HG02763 (cell line): ENCODE results near the gene SESN2.

Experiments used
- ATAC-seq: cut with Tn5 transposase; IDR thresholded peaks from one replicate; pipeline ENCODE4 v1.9.1; 2021; ENCODE audit warnings: mild to moderate bottlenecking, moderate library complexity; ENCODE audit not compliant: unreplicated experiment

The SESN2 gene

DNA sequence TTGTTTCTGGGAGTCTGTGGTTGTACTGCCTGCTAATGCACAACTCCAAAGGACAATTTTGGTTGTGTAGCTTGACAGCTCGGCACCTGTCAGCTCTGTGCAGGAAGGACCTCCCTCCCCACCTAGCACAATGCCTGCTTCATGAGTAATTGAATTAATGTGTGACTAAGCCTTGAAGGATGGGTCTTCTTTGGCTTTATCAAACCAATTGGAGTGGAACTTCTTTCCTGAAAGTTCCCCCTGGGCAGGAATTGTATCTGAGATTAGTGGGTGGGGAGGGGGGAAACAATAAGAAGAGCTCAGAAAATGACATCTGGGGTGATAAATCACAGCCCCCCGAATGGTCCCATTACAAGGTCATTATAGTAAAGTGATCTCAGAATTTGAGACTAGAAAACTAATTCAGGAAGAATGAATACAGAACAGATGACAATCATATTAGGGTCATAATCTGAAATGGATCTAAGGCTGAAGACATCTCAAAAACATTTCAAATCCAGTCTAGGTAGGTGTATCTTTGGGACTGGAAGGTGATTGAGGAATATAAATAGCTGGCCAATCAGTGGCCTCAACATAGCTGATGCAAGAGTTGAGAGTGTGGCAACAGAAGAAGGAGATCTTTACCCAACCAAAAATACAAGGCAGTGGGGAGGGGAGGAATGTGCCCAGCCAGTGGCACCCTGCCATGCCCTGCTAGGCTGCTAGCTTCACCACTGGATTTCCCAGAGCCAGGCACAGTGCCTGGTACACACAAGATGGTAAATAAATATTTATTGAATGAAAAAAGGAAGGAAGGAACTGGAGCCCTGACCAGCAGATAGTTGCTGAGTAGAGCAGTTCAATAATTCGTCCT lies 10.1 kb upstream of the SESN2 start:
- ATAC-seq = no peak

DNA sequence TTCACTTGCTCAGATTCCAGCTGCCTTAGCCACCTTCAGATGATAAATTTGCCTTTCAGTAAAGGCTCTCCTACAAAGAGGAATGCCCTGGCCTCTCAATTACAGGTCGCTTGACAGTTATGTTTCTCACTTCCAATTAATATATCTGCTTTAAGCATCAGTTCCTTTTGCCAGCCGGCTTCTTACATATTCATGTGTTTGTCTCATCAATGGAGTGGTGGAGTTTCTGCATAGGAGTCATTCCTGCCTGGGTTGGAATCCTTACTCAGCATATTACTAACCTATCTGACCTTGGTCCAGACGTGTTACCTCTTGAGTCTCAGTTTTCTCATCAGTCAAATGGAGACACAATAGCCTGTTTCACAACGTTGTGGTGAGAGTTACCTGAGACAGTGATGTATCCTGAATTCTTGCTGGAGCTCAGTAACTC lies 9.4 kb upstream of the SESN2 start:
- ATAC-seq = no peak

DNA sequence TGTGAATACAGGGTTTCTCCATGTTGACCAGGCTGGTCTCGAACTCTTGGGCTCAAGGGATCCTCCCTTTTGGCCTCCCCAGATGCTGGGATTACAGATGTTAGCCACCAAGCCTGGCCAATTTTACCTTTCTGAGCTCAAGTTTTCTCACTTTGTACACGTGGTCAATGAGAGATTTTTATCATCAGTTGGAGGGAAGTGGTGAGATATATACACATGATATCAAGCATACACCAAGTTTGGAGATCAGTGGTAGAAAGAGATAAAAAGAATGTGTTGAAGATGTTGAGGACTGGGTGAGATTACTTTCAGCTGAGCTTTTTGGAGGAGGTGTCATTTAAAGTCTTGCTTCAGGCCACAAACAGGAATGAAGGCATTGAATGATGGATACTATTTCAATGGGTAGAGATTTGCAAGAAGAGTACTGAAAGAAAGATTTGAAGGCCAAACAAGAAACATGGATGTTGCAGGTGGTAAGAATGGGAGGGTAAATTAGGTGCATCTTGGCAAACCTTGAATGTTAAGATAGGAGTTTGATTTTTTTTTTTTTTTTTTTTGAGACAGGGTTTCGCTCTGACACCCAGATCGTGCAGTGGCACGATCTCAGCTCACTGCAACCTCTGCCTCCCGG lies 3.0 kb upstream of the SESN2 start:
- ATAC-seq = no peak

DNA sequence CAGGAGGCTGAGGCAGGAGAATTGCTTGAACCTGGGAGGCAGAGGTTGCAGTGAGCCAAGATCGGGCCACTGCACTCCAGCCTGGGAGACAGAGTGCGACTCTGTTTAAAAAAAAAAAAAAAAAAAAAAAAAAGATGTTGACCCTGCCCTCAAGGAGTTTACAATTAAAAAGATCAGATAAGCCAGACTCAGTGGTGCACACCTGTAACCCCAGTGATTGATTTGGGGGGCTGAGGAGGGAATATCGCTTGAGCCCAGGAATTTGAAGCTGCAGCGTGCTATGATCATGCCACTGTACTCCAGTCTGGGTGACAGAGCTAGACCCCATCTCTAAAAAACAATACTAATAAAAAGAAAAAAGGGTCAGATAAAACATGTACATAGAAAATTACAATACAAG lies 1.6 kb upstream of the SESN2 start:
- no peak for ATAC-seq

DNA sequence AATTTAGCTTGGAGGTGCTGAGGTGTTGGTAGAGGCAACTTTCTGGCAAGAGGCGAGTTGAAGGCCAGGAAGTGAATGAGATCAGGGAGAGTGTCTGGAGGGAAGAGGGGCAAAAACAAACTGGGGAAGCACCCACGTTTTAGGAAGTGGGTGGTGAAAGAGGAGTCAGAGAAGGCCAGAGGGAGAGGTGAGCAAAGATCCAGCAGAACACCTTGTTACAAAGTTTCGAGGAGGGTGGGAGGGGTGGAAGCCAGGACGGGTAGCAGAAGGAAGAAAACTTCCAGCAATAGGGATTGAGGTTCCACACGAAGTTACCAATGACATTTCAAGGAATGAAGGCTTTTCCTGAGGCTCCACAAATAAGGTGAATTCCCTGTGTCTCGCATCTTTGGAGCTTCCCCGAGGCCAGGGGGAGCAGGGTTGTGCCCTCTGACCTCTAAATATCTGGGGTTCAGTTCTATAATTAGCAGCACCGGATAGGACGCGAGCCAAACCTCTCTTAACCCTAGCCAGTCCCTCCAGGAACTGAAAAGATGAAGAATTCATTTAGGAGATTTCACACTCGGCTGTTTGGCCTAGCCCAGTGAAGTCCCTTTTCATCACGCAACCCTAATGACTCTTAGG lies 578 bp upstream of the SESN2 start:
- ATAC-seq = no peak

DNA sequence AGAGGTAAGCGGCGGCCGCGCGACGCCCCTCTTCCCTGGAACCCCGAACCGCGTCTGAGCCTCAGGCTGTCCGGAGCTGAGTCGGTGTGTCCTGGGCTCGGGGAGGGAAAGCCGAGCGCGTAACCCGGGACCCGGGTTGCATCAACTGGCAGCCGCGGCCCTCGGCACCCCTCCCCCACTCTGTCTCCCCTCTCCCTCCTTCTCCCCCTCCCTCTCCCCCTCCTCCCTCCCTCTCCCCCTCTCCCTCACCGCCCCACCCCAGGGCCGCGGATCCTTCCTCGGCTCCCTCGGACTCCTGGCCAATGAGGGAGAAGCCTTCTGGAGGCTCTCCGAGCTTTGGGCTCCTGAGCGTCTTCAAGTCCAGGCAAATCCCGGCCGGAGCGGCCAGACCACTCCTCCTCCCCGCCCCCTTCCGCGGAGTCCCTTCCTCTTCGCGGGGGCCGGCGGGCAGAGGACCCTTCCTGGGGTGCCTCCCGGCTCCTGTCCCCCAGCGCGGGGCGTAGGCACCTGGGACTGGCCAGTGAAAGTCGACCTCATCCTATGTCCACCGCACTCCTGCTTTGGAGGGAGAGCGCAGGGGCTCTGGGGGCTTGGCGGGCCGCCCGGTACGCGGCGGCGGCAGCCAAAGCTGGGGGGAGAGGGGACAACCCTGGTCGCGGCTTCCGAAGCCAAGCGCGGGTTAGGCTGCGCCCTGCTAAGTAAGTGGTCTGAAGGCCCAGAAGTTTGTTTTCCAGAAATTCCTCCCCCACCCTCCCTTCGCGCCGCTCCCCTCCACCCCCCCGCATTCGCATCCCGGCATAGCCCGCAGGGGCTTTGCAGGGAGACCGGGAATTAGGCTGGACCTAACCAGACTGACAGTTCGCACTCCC lies 850 bp downstream of the SESN2 start:
- peak; percentile 20 for ATAC-seq

DNA sequence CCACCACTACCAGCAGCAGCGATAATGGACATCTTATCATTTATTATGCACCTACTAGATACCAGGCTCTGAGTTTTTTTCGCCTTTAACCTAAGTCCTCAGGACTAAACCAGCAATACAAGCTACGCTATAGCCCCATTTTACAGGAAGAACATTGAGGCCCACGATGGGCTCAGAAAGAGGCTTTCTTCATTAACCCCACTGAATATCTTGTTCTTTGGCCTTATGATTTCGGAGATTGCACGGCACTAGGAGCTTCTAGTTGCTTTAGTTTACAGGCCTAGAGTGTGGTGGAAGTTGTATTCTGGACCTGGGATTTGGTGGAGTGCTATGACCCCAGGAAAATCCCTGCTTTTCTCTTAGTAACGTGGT lies 1.5 kb downstream of the SESN2 start:
- no peak for ATAC-seq

DNA sequence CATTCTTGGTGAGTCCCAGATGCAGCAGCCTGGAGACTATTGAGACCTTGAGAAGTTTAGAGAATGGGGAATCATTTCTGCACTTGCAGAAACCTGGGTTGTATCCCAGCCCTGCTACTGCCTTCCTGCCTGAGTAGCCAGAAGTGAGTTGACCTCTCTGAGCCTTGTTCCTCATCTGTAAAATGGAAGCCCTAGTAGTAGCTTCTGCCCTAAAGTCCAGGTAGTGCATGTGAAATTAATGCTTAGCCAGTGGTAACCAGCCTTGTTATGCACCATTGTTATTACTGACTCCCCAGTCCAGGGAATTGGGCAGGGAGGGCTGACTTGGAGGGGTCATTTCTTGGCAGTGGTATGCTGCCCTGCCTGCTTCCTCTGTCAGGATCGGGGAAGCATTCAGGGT lies 5.6 kb downstream of the SESN2 start:
- no peak for ATAC-seq

DNA sequence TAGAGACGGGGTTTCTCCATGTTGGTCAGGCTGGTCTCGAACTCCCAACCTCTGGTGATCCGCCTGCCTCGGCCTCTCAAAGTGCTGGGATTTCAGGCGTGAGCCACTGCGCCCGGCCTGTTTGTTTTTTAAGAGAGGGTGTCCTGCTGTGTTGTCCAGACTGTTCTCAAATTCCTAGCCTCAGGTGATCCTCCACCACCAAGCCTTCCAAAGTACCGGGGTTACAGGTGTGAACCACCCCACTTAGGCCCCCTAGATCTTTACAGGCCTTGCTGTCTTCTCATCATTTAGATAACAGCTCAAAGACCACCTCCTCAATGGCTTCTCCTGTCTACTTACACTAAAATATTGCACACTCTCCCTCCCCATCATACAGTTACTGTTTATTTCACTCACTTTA lies 6.3 kb downstream of the SESN2 start:
- ATAC-seq = no peak

DNA sequence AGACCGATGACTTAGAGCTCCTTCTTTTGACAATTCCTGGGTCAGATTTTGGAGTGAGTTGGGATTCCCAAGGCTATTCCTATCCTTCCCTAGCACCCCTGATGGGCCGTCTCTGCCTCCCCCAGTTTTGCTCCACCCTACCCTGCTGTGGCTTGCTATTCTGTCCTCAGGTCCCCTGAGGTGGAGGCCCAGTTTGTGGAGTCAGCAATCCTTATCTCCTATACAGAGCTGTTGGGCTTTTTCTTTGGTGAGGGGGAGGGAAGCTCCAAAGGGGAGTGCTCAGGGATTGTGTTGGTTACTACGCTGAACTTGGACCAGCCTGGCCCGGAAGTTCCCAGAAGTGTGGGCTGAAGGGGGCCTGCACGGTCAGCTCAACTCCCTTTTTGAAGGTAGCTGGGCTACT lies 7.6 kb downstream of the SESN2 start:
- ATAC-seq = no peak

DNA sequence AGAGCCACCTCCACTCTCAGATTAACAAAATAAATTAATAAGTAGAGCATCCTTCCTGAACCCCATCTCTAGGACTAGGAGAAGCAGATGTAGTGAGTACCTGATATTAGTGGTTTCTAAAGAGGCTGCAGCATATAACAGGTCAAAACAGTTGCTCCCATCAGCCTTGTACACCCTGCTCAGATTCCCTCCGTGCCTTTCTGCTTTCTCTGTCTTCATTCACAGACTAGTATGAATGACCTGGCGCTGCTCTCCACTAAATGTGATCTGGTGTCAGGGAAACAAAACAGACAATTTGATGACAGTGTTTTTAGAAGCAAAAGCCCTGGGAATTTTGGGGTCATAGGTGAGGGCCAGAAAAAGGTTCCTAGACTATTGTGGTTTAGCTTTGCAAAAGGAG lies 8.3 kb downstream of the SESN2 start:
- no peak for ATAC-seq

DNA sequence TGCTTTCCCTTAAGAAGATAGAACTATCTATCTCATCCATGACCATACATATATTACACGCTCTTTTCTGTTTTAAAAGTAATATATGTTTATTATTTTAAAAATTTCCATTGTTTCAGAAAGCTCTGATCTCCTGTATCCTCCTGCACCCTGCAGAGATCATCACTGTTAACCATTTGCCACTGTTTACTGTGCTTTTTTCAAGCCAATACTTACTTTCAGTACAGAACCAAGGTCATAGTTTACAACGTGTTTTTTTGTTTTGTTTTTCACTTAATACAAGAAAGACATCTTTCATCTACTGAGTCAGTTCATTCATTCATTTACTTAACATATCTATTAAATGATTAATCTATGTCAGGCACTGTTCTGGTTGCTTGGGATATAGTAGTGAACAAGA lies 10.2 kb downstream of the SESN2 start:
- ATAC-seq = no peak

DNA sequence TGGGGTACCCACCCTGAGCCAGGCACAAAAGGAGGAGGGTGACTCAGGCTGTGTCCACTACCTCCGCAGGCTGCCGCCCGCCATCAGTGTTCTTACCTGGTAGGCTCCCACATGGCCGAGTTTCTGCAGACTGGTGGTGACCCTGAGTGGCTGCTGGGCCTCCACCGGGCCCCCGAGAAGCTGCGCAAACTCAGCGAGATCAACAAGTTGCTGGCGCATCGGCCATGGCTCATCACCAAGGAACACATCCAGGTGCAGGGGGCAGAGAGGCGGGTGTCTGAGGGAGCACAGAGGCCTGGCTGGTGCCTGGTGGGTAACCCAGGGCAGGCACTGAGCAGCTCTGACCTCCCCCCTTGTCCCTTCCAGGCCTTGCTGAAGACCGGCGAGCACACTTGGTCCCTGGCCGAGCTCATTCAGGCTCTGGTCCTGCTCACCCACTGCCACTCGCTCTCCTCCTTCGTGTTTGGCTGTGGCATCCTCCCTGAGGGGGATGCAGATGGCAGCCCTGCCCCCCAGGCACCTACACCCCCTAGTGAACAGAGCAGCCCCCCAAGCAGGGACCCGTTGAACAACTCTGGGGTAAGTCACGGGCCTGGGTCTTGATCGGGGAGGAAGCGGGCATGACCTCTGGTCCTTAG lies 13.0 kb downstream of the SESN2 start:
- ATAC-seq = no peak

DNA sequence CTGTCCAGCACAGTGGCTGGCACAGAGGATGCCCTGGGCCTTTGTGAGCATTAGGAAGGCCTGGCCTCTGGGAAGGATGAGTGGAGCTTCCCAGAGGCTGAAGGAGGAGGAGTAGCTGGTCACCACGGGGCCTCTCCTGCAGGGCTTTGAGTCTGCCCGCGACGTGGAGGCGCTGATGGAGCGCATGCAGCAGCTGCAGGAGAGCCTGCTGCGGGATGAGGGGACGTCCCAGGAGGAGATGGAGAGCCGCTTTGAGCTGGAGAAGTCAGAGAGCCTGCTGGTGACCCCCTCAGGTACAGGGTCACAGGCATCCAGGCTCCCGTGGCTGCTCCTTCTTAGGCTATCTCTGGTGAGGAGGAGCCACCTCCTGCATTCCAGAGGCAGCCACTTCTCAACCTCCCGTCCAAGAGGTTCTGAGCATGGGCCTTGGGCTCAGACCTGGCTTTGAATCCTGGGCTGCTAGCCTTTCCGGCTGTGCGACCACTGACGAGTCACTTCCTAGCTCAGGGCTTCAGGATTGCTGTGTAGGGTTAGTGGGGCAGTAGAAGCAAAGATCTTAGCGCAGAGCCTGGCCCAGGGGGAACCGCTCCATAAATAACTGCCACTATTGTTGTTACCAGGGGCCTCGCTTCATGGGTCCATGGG lies 14.0 kb downstream of the SESN2 start:
- no peak for ATAC-seq

DNA sequence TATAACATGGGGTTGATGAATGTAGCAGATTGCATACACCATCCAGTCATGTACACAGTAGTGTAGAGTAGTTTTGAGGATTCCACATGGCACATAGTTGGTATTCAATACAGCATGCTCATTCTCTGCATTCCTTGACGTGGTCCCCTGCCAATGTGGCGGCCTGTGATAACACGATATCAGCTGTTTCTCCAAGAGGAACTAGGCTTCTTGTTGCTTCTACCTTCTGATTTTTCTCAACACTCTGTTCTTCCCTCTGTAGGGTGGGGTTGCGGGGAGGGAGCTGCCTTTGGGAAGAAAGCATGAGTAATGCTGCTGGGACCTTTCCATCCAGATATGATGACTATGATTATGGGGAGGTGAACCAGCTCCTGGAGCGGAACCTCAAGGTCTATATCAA lies 19.4 kb downstream of the SESN2 start:
- no peak for ATAC-seq

DNA sequence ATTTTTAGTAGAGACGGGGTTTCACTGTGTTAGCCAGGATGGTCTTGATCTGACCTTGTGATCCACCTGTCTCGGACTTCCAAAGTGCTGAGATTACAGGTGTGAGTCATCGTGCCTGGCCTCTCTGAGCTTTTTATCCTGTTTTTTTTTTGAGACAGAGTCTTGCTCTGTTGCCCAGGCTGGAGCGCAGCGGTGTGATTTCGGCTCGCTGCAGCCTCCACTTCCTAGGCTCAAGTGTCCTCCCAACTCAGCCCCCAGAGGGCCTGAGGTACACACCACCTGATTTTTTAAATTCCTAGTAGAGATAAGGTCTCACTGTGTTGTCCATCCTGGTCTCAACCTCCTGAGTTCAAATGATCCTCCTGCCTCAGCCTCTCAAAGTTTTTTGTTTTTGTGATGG lies 20.4 kb downstream of the SESN2 start:
- no peak for ATAC-seq

DNA sequence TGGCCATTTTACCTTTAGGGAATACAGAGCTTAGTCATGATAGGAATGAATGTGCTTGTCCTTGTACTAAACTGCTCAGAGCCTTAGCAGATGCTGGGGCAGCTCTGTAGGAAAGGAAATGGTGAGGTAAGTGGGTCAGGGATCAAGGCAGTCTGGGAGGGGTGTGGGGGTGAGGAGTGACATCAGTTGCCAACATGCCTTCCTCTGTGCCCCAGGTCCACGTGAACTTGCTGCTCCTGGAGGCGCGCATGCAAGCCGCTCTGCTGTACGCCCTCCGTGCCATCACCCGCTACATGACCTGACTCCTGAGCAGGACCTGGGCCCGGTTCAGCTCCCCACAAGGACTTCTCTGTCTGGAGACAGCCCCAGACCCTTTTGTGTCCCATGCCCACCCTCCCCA lies 21.2 kb downstream of the SESN2 start:
- no peak for ATAC-seq

DNA sequence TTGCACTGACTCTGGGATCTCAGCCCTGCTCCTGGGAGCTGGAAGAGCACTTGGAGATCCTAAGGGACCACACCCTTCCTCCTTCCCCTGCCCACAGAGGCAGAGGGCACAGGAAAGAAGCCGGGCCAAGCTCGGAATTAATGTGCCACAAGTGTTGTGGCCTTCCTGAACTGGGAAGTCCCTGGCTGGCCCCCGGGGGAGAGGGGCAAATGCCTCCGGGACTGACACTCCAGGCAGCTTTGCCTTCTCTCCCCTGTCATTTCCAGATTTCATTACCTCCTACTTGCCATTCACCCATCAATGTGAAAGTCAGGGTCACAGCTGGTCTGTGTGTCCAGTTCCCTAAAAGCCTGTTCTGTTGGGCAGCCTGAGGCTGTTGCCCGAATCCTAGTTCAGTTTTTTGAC lies 21.7 kb downstream of the SESN2 start:
- no peak for ATAC-seq

DNA sequence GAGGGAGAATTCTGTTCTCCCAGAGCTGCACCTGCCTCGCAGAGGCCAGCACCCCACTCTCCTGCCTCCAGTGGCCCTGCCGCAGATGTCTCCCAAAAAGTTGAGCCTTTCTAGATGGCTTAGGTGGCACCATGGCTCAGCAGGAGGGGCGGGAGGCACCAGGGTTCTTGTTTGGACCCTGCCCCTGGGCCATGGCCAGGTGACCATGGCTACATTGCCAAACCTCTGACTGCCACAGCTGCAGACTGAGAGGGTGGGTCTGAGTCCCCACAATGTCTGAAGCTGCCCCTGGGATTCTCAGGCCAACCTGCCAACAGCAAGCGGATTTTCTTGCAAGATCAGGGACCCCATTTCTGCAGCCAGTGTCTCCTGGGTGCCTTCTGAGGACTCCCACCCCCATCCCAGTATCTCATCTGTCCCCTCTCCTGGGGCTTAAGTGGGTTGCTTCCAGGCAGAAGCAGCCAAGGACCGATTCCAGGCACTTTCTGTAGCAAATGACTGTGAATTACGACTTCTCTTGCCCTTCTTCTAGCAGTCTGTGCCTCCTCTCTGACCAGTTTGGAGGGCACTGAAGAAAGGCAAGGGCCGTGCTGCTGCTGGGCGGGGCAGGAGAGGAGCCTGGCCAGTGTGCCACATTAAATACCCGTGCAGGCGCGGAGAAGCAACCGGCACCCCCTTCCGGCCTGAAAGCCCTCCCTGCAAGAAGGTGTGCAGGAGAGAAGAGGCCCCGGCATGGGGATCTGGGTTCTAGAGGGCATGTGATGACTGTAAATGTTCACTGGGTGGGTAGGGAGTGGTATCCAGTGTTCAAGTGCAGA lies 22.5 kb downstream of the SESN2 start:
- no peak for ATAC-seq
